GM23248 (cell line): ENCODE measurements around the gene ZNF692.

Experiments
- EZH2 ChIP-seq: fragments of 200-600 bp; sonication (generic); IDR thresholded peaks from 2 replicates; pipeline ENCODE4 v1.6.1; 2018; ENCODE audit warnings: antibody characterized with exemption, mild to moderate bottlenecking; ENCODE audit not compliant: insufficient read depth, poor library complexity, severe bottlenecking
- EZH2phosphoT487 ChIP-seq: fragments of 200-600 bp; sonication (generic); IDR thresholded peaks from 2 replicates; pipeline ENCODE4 v1.6.1; 2018; ENCODE audit warnings: antibody characterized with exemption, moderate library complexity, mild to moderate bottlenecking, low read depth; ENCODE audit not compliant: insufficient read depth

GRCh38 chr1:248885646-248886045 is 26.8 kb upstream of the ZNF692 start:
- TF ChIP-seq EZH2phosphoT487, result no peak
- no peak for TF ChIP-seq EZH2
